ENCODE results near the gene METTL15.
"Not testable (repeated sequence)": the region's sequence is repeated elsewhere in the genome, so short reads cannot be mapped to it uniquely, and the experiment has no call there.

Gene METTL15

GRCh38 chr11:28289444-28289843, 181.3 kb downstream of the METTL15 start:
- Mint-ChIP-seq H3K36me3 (ENCODE audit: low read depth) (peaks cover 28% of the 10 kb centered on the region), H3K27me3 (ENCODE audit: low read depth) (no peaks in the 10 kb centered on the region), H3K27ac (no peak overlapping the region), H3K4me1 (no peaks in the 10 kb centered on the region), H3K4me3 (no peak overlapping the region), H3K9me3 (no peaks in the 10 kb centered on the region)
- no peak for TF ChIP-seq CTCF (IDR thresholded peaks at IDR 0.05; ENCODE audit: unreplicated experiment in 3 of 3)

- not testable (repeated sequence) for H3K27me3 Mint-ChIP-seq (ENCODE audit: low read depth); H3K9me3 Mint-ChIP-seq; H3K4me1 Mint-ChIP-seq; H3K27ac Mint-ChIP-seq; H3K4me3 Mint-ChIP-seq
- peaks cover 28% of the 10 kb centered on the region for H3K36me3 Mint-ChIP-seq (ENCODE audit: low read depth)
These were observed 182.8 kb downstream of the METTL15 start for GRCh38 chr11:28290995-28291394.

- H3K9me3 Mint-ChIP-seq = no peaks in the 10 kb centered on the region
- no peaks in the 10 kb centered on the region for H3K27me3 Mint-ChIP-seq (ENCODE audit: low read depth)
- no peak overlapping the region for H3K4me3 Mint-ChIP-seq
- no peak for TF ChIP-seq CTCF (IDR thresholded peaks at IDR 0.05; ENCODE audit: unreplicated experiment in 3 of 3)
- H3K27ac Mint-ChIP-seq = no peak overlapping the region
- H3K36me3 Mint-ChIP-seq (ENCODE audit: low read depth) = peaks cover 29% of the 10 kb centered on the region
- no peaks in the 10 kb centered on the region for H3K4me1 Mint-ChIP-seq
These were observed 188.2 kb downstream of the METTL15 start for GRCh38 chr11:28296426-28296825.

- Mint-ChIP-seq H3K36me3 (ENCODE audit: low read depth) (peaks cover 23% of the 10 kb centered on the region), H3K4me3 (no peak overlapping the region), H3K27me3 (ENCODE audit: low read depth) (no peaks in the 10 kb centered on the region)
These were observed 190.0 kb downstream of the METTL15 start for GRCh38 chr11:28298209-28298608.

GRCh38 chr11:28303477-28304191, 195.4 kb downstream of the METTL15 start:
- Mint-ChIP-seq H3K4me3 (no peak overlapping the region), H3K27ac (no peak overlapping the region), H3K4me1 (no peaks in the 10 kb centered on the region), H3K27me3 (ENCODE audit: low read depth) (no peaks in the 10 kb centered on the region), H3K9me3 (no peaks in the 10 kb centered on the region), H3K36me3 (ENCODE audit: low read depth) (peaks cover 16% of the 10 kb centered on the region)
- no peak for TF ChIP-seq CTCF (IDR thresholded peaks at IDR 0.05; ENCODE audit: unreplicated experiment in 3 of 3)

More at GRCh38 chr11:28298209-28298608, 190.0 kb downstream of the METTL15 start:
- Mint-ChIP-seq H3K4me1 (no peaks in the 10 kb centered on the region), H3K27ac (no peak overlapping the region), H3K9me3 (no peaks in the 10 kb centered on the region)
- TF ChIP-seq CTCF (IDR thresholded peaks at IDR 0.05; ENCODE audit: unreplicated experiment in 3 of 3) = no peak

- Mint-ChIP-seq H3K4me1 (peaks cover 4% of the 10 kb centered on the region), H3K36me3 (ENCODE audit: low read depth) (peaks cover 44% of the 10 kb centered on the region), H3K4me3 (no peak overlapping the region), H3K9me3 (no peaks in the 10 kb centered on the region), H3K27me3 (ENCODE audit: low read depth) (no peaks in the 10 kb centered on the region), H3K27ac (no peak overlapping the region)
- TF ChIP-seq CTCF (IDR thresholded peaks at IDR 0.05; ENCODE audit: unreplicated experiment in 3 of 3) = no peak
These were observed 207.3 kb downstream of the METTL15 start for GRCh38 chr11:28315440-28315839.

Data from nephron (organoid).